Measurements from ENCODE around the gene TTLL9.

TTLL9 gene

DNA sequence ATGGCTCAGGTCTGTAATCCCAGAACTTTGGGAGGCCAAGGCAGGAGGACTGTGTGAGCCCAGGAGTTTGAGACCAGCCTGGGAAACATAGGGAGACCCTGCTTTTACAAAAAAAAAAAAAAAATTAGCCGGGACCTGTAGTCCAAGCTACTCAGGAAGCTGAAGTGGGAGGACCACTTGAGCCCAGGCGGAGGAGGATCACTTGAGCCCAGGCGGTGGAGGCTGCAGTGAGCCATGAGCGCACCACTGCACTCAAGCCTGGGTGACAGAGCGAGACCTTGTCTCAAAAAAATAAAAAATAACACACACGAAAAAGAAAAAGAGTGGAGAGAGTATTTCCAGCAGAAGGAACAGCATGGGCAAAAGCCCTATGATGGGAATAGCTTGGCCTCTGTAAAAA lies 2.0 kb downstream of the TTLL9 start:
- DNase-seq (ENCODE audit: extremely low read depth, low read depth), result no peak

DNA sequence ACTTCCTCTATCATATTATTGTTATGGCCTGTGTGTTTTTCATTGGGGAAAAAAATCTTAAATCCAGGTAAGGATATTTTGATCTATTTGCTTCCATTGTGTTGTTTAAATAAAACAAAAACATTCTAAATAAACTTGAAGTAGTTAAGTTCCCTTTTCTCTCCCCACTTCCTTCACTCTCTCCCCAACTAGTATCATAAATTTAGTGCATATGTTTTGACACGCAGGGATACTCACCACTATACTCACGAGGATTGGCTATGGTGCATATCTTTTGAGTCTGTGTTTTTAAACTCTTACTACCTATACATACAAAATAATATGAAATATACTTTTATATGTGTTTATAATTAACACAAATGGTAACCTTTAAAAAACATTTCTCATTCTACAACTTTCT lies 5.2 kb downstream of the TTLL9 start:
- TF ChIP-seq, protein P1, sequence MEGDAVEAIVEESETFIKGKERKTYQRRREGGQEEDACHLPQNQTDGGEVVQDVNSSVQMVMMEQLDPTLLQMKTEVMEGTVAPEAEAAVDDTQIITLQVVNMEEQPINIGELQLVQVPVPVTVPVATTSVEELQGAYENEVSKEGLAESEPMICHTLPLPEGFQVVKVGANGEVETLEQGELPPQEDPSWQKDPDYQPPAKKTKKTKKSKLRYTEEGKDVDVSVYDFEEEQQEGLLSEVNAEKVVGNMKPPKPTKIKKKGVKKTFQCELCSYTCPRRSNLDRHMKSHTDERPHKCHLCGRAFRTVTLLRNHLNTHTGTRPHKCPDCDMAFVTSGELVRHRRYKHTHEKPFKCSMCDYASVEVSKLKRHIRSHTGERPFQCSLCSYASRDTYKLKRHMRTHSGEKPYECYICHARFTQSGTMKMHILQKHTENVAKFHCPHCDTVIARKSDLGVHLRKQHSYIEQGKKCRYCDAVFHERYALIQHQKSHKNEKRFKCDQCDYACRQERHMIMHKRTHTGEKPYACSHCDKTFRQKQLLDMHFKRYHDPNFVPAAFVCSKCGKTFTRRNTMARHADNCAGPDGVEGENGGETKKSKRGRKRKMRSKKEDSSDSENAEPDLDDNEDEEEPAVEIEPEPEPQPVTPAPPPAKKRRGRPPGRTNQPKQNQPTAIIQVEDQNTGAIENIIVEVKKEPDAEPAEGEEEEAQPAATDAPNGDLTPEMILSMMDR (IDR thresholded peaks at IDR 0.05; ENCODE audit: low read depth, low read length), result no peak
- no peak for DNase-seq (ENCODE audit: extremely low read depth, low read depth)

More for the DNA sequence above, 2.0 kb downstream of the TTLL9 start:
- TF ChIP-seq, protein P1 (IDR thresholded peaks at IDR 0.05; ENCODE audit: low read depth, low read length), result no peak

DNA sequence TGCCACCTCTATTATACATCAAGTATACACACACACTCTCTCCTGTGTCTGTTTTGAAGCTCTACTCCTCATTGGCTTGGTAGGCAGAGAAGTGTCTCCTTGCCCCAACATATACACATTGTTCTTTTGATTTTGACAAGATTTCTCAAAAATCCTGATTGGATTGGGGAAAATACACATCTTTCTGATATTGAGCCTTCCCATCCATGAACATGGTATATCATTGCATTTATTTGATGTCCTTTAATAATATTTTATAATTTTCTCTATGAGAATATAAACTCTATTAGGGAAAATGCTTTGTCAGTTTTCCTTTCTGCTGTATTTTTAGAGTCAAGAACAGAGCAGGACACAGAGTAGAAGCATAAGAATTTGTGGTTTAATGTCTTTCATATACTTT lies 7.2 kb downstream of the TTLL9 start:
- DNase-seq (ENCODE audit: extremely low read depth, low read depth), result no peak
- TF ChIP-seq, protein P1 (IDR thresholded peaks at IDR 0.05; ENCODE audit: low read depth, low read length), result no peak

DNA sequence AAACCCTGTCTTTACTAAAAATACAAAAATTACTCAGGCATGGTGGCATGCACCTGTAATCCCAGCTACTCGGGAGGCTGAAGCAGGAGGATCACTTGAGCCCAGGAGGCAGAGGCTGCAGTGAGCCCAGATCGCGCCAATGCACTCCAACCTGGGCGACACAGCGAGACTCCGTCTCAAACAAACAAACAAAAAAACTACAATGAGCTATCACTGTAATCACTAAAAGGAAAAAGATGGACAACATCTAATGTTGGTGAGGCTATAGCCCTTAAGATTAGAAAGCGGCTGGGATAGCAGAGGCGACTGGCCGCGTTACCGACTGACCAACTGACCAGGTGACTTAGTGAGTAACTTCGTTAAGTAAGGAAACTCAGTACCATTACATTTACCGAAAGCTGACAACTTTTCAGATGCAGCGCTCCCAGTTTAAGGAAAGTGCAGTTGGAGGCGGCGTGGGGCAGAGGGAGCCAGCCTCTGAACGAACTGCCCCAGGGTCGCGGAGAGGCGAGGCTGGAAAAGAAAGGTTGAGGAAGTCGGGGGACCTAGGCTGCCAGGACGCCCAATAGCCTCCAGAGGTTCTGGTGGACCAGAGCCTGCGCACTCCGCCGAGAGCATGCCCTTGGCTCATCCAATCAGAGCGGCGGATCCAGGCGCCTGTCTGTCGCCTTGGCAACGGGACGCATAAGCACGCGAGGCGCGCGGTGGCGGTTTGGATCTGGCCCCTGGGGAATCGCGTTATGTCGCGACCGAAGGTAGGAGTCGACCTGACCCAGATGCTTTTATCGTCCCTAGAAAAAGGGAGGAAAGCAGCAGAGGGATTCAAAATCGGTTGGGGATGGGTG lies 8.9 kb downstream of the TTLL9 start:
- TF ChIP-seq, protein P1 (IDR thresholded peaks at IDR 0.05; ENCODE audit: low read depth, low read length), result no peak

DNA sequence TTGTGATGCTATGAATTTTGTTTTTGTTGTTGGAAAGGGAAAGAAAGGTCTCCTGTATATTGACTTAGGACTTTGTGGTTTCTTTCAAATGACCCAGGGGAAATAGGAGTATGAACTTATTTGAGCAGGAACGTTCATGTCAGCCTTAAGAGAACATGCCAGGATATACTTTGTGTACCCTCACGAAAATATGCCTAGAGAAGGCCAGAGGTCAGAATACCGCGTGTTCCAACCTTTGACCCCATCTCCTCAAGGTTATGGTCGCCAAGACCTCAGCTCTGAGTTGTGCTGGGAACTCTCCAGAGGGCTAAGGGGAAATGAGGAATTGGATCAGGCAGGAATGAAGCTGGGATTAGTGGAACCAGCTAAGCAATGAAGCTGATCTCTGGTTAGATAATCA lies 11.5 kb downstream of the TTLL9 start:
- no peak for DNase-seq (ENCODE audit: extremely low read depth, low read depth)
- TF ChIP-seq, protein P1 (IDR thresholded peaks at IDR 0.05; ENCODE audit: low read depth, low read length), result no peak

More for the DNA sequence above, 8.9 kb downstream of the TTLL9 start:
- DNase-seq (ENCODE audit: extremely low read depth, low read depth), result peak; percentile 88

DNA sequence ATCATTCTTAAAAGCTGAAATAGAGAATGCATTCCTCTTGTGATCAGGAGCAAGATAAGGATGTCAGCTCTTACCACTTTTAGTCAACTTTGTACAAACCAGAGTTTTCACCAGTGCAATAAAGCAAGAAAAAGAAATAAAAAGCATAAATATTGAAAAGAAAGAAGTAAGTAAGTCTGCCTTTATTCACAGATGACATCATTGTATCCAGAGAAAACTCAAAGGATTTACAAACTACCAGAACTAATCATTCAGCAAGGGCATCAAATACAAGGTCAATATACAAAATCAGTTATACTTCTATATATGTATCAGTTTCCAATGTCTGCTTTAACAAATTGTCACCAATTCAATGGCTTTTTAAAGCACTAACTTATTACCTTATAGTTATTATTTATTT lies 13.4 kb downstream of the TTLL9 start:
- DNase-seq (ENCODE audit: extremely low read depth, low read depth), result no peak
- TF ChIP-seq, protein P1 (IDR thresholded peaks at IDR 0.05; ENCODE audit: low read depth, low read length), result no peak

DNA sequence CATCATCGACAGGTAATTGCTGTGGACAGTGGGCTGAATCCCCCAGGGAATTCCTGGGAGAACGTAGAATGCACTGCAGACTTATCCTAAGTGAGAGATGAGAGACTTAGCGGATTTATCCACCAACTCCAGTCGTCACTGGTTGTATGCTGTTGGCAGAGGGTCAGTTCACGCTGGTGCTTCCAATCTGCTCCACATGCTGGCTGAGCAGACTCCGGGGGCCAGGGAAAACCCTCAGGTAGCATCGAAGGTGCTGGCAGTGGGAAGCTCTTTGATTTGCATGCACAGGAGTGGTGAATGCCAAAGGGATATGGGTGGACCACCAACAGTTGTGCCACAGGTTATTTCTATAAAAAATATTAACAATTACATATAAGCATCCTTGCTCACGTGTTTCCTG lies 20.2 kb downstream of the TTLL9 start:
- TF ChIP-seq, protein P1 (IDR thresholded peaks at IDR 0.05; ENCODE audit: low read depth, low read length), result no peak
- no peak for DNase-seq (ENCODE audit: extremely low read depth, low read depth)

All from AG09319 (cell line).